ENCODE results near the gene COL4A2.
"Not testable (repeated sequence)": the region's sequence is repeated elsewhere in the genome, so short reads cannot be mapped to it uniquely, and the experiment has no call there.

COL4A2 gene

GRCh38 chr13:110523838-110524540, 216.9 kb downstream of the COL4A2 start:
- no peak for DNase-seq

GRCh38 chr13:110524541-110525257, 217.6 kb downstream of the COL4A2 start:
- DNase-seq: no peak

GRCh38 chr13:110525328-110526319, 218.5 kb downstream of the COL4A2 start:
- DNase-seq: no peak

GRCh38 chr13:110528371-110528770, 221.3 kb downstream of the COL4A2 start:
- no peak for DNase-seq

GRCh38 chr13:110528911-110529310, 221.8 kb downstream of the COL4A2 start:
- DNase-seq: no peak

GRCh38 chr13:110529522-110530311, 222.6 kb downstream of the COL4A2 start:
- DNase-seq: no peak

GRCh38 chr13:110531100-110531499, 224.0 kb downstream of the COL4A2 start:
- no peak for DNase-seq

GRCh38 chr13:110531671-110532083, 224.6 kb downstream of the COL4A2 start:
- DNase-seq: no peak

- not testable (repeated sequence) for DNase-seq
Observed at GRCh38 chr13:110532258-110532657, 225.2 kb downstream of the COL4A2 start.

GRCh38 chr13:110533771-110534670, 226.9 kb downstream of the COL4A2 start:
- DNase-seq: no peak

- no peak for DNase-seq
Observed at GRCh38 chr13:110535526-110535925, 228.4 kb downstream of the COL4A2 start.

GRCh38 chr13:110536006-110536693, 229.1 kb downstream of the COL4A2 start:
- DNase-seq: no peak

- no peak for DNase-seq
Observed at GRCh38 chr13:110538632-110539031, 231.5 kb downstream of the COL4A2 start.

- no peak for DNase-seq
Observed at GRCh38 chr13:110539894-110540293, 232.8 kb downstream of the COL4A2 start.

- no peak for DNase-seq
Observed at GRCh38 chr13:110540871-110541525, 233.9 kb downstream of the COL4A2 start.

GRCh38 chr13:110541526-110541920, 234.4 kb downstream of the COL4A2 start:
- DNase-seq: no peak

GRCh38 chr13:110542169-110542796, 235.2 kb downstream of the COL4A2 start:
- DNase-seq: no peak

- DNase-seq: no peak
Observed at GRCh38 chr13:110546378-110546777, 239.3 kb downstream of the COL4A2 start.

GRCh38 chr13:110546926-110547325, 239.8 kb downstream of the COL4A2 start:
- DNase-seq: no peak

Measured in activated CD4-positive, alpha-beta T cell treated with anti-CD3 and anti-CD28 coated beads for 4 hours (primary cell).